Measurements from ENCODE around the gene CDKAL1.

Gene CDKAL1

GRCh38 chr6:20575125-20575524, 40.9 kb downstream of the CDKAL1 start:
- H3K27ac ChIP-seq (ENCODE audit: insufficient read depth in 1 of 2, low read depth in 1 of 2, low read length in 2 of 2, poor library complexity in 1 of 2, severe bottlenecking in 2 of 2), result peak overlapping the region; percentile 90 to 94
- ChIA-PET POLR2A (interaction anchor here (0.7 to 1.4 kb wide), 3 partner anchors 9 to 1013 kb away, joined by 4 to 6 read pairs (median 4); no protein-coding TSS in a partner anchor), CTCF (interaction anchor here (1.4 to 1.9 kb wide), 2 partner anchors 11 to 14 kb away, joined by 3 to 7 read pairs; no protein-coding TSS in a partner anchor)
- H3K36me3 ChIP-seq (ENCODE audit: control insufficient read depth in 4 of 4, insufficient read depth in 4 of 4, low read length in 3 of 4), result peaks cover 0 to 20% (median 2%) of the 10 kb centered on the region in 4 experiments
- no peaks in the 10 kb centered on the region for H3K9me3 ChIP-seq (ENCODE audit: control extremely low read depth in 1 of 5, control insufficient read depth in 4 of 5, insufficient read depth in 2 of 5, low read depth in 1 of 5, low read length in 4 of 5)
- H3K4me3 ChIP-seq (ENCODE audit: control insufficient read depth in 1 of 7, extremely low read depth in 1 of 7, insufficient read depth in 4 of 7, low read depth in 2 of 7, low read length in 6 of 7), result peak overlapping the region in 2 of 7 experiments; percentile 11 to 44
- WGBS (ENCODE audit: insufficient coverage), result no CpG with 5 or more reads among the region's 1 CpG
- DNase-seq, result peak; percentile 84 to 98 (median 96)
- no peaks in the 10 kb centered on the region for H3K27me3 ChIP-seq (replicated peaks in 2 of 5; ENCODE audit: control insufficient read depth in 4 of 5, insufficient read depth in 5 of 5, low read length in 4 of 5)
- H3K4me1 ChIP-seq (ENCODE audit: control extremely low read depth in 1 of 4, control insufficient read depth in 4 of 4, insufficient read depth in 4 of 4, low read length in 3 of 4), result peaks cover 20 to 57% (median 33%) of the 10 kb centered on the region in 4 experiments

- Histone ChIP-seq H3K4me3 (ENCODE audit: control insufficient read depth in 1 of 7, extremely low read depth in 1 of 7, insufficient read depth in 4 of 7, low read depth in 2 of 7, low read length in 6 of 7) (peak overlapping the region in 3 of 7 experiments; percentile 23 to 44 (median 28)), H3K36me3 (ENCODE audit: control insufficient read depth in 4 of 4, insufficient read depth in 4 of 4, low read length in 3 of 4) (peaks cover 0 to 23% (median 2%) of the 10 kb centered on the region in 4 experiments), H3K4me1 (ENCODE audit: control extremely low read depth in 1 of 4, control insufficient read depth in 4 of 4, insufficient read depth in 4 of 4, low read length in 3 of 4) (peaks cover 20 to 61% (median 34%) of the 10 kb centered on the region in 4 experiments), H3K27ac (ENCODE audit: insufficient read depth in 1 of 2, low read depth in 1 of 2, low read length in 2 of 2, poor library complexity in 1 of 2, severe bottlenecking in 2 of 2) (peak overlapping the region; percentile 90 to 94), H3K27me3 (replicated peaks in 2 of 5; ENCODE audit: control insufficient read depth in 4 of 5, insufficient read depth in 5 of 5, low read length in 4 of 5) (no peaks in the 10 kb centered on the region), H3K9me3 (ENCODE audit: control extremely low read depth in 1 of 5, control insufficient read depth in 4 of 5, insufficient read depth in 2 of 5, low read depth in 1 of 5, low read length in 4 of 5) (no peaks in the 10 kb centered on the region)
- POLR2A ChIA-PET, result interaction anchor here (0.8 kb wide), 1 partner anchor 10 kb away, joined by 4 read pairs; no protein-coding TSS in a partner anchor
- CTCF ChIA-PET, result interaction anchor here (1.0 to 1.9 kb wide), 4 partner anchors 12 to 143 kb away, joined by 3 to 7 read pairs (median 4); no protein-coding TSS in a partner anchor
- peak; percentile 72 to 90 (median 88) for DNase-seq
- WGBS (ENCODE audit: insufficient coverage), result 0% methylated on average over 1 of the region's 4 CpGs
Observed at GRCh38 chr6:20575704-20576451, 41.6 kb downstream of the CDKAL1 start.

- Histone ChIP-seq H3K27me3 (replicated peaks in 2 of 5; ENCODE audit: control insufficient read depth in 4 of 5, insufficient read depth in 5 of 5, low read length in 4 of 5) (no peaks in the 10 kb centered on the region), H3K4me1 (ENCODE audit: control extremely low read depth in 1 of 4, control insufficient read depth in 4 of 4, insufficient read depth in 4 of 4, low read length in 3 of 4) (peaks cover 20 to 59% (median 27%) of the 10 kb centered on the region in 4 experiments), H3K36me3 (ENCODE audit: control insufficient read depth in 4 of 4, insufficient read depth in 4 of 4, low read length in 3 of 4) (peaks cover 0 to 26% (median 2%) of the 10 kb centered on the region in 4 experiments), H3K9me3 (ENCODE audit: control extremely low read depth in 1 of 5, control insufficient read depth in 4 of 5, insufficient read depth in 2 of 5, low read depth in 1 of 5, low read length in 4 of 5) (no peaks in the 10 kb centered on the region), H3K27ac (ENCODE audit: insufficient read depth in 1 of 2, low read depth in 1 of 2, low read length in 2 of 2, poor library complexity in 1 of 2, severe bottlenecking in 2 of 2) (peak overlapping the region; percentile 90 to 94), H3K4me3 (ENCODE audit: control insufficient read depth in 1 of 7, extremely low read depth in 1 of 7, insufficient read depth in 4 of 7, low read depth in 2 of 7, low read length in 6 of 7) (no peak overlapping the region)
- ChIA-PET POLR2A (no interaction called here), CTCF (interaction anchor here (0.9 to 1.5 kb wide), 3 partner anchors 11 to 1012 kb away, joined by 3 to 4 read pairs (median 3); no protein-coding TSS in a partner anchor)
- WGBS (ENCODE audit: insufficient coverage), result no CpG with 5 or more reads among the region's 3 CpGs
- no peak for DNase-seq
Observed at GRCh38 chr6:20577173-20577688, 43.0 kb downstream of the CDKAL1 start.

- H3K9me3 ChIP-seq (ENCODE audit: control extremely low read depth in 1 of 5, control insufficient read depth in 4 of 5, insufficient read depth in 2 of 5, low read depth in 1 of 5, low read length in 4 of 5), result no peaks in the 10 kb centered on the region
- CTCF ChIA-PET, result no interaction called here
Observed at GRCh38 chr6:20581070-20581469, 46.8 kb downstream of the CDKAL1 start.

GRCh38 chr6:20582586-20583443, 48.6 kb downstream of the CDKAL1 start:
- Histone ChIP-seq H3K36me3 (ENCODE audit: control insufficient read depth in 4 of 4, insufficient read depth in 4 of 4, low read length in 3 of 4) (peaks cover 0 to 21% (median 0%) of the 10 kb centered on the region in 4 experiments), H3K4me3 (ENCODE audit: control insufficient read depth in 1 of 7, extremely low read depth in 1 of 7, insufficient read depth in 4 of 7, low read depth in 2 of 7, low read length in 6 of 7) (no peak overlapping the region), H3K27me3 (replicated peaks in 2 of 5; ENCODE audit: control insufficient read depth in 4 of 5, insufficient read depth in 5 of 5, low read length in 4 of 5) (no peaks in the 10 kb centered on the region), H3K9me3 (ENCODE audit: control extremely low read depth in 1 of 5, control insufficient read depth in 4 of 5, insufficient read depth in 2 of 5, low read depth in 1 of 5, low read length in 4 of 5) (no peaks in the 10 kb centered on the region), H3K4me1 (ENCODE audit: control extremely low read depth in 1 of 4, control insufficient read depth in 4 of 4, insufficient read depth in 4 of 4, low read length in 3 of 4) (peaks cover 5 to 25% (median 10%) of the 10 kb centered on the region in 4 experiments), H3K27ac (ENCODE audit: insufficient read depth in 1 of 2, low read depth in 1 of 2, low read length in 2 of 2, poor library complexity in 1 of 2, severe bottlenecking in 2 of 2) (no peak overlapping the region)
- ChIA-PET CTCF (no interaction called here), POLR2A (no interaction called here)
- no peak for DNase-seq
- 80% methylated on average over 1 of the region's 4 CpGs for WGBS (ENCODE audit: insufficient coverage)

More at GRCh38 chr6:20581070-20581469, 46.8 kb downstream of the CDKAL1 start:
- POLR2A ChIA-PET, result no interaction called here
- H3K4me1 ChIP-seq (ENCODE audit: control extremely low read depth in 1 of 4, control insufficient read depth in 4 of 4, insufficient read depth in 4 of 4, low read length in 3 of 4), result peaks cover 7 to 38% (median 18%) of the 10 kb centered on the region in 4 experiments
- H3K27ac ChIP-seq (ENCODE audit: insufficient read depth in 1 of 2, low read depth in 1 of 2, low read length in 2 of 2, poor library complexity in 1 of 2, severe bottlenecking in 2 of 2), result no peak overlapping the region
- H3K4me3 ChIP-seq (ENCODE audit: control insufficient read depth in 1 of 7, extremely low read depth in 1 of 7, insufficient read depth in 4 of 7, low read depth in 2 of 7, low read length in 6 of 7), result peak overlapping the region in 1 of 7 experiments; percentile 43
- peaks cover 0 to 30% (median 2%) of the 10 kb centered on the region in 4 experiments for H3K36me3 ChIP-seq (ENCODE audit: control insufficient read depth in 4 of 4, insufficient read depth in 4 of 4, low read length in 3 of 4)
- DNase-seq, result no peak
- H3K27me3 ChIP-seq (replicated peaks in 2 of 5; ENCODE audit: control insufficient read depth in 4 of 5, insufficient read depth in 5 of 5, low read length in 4 of 5), result no peaks in the 10 kb centered on the region
- 100% methylated on average over 1 of the region's 1 CpG for WGBS (ENCODE audit: insufficient coverage)

- H3K36me3 ChIP-seq (ENCODE audit: control insufficient read depth in 4 of 4, insufficient read depth in 4 of 4, low read length in 3 of 4), result peaks cover 0 to 21% (median 0%) of the 10 kb centered on the region in 4 experiments
- H3K4me3 ChIP-seq (ENCODE audit: control insufficient read depth in 1 of 7, extremely low read depth in 1 of 7, insufficient read depth in 4 of 7, low read depth in 2 of 7, low read length in 6 of 7), result no peak overlapping the region
- WGBS (ENCODE audit: insufficient coverage), result 50% methylated on average over 2 of the region's 3 CpGs
- no peaks in the 10 kb centered on the region for H3K27me3 ChIP-seq (replicated peaks in 2 of 5; ENCODE audit: control insufficient read depth in 4 of 5, insufficient read depth in 5 of 5, low read length in 4 of 5)
- H3K9me3 ChIP-seq (ENCODE audit: control extremely low read depth in 1 of 5, control insufficient read depth in 4 of 5, insufficient read depth in 2 of 5, low read depth in 1 of 5, low read length in 4 of 5), result no peaks in the 10 kb centered on the region
- no peak overlapping the region for H3K27ac ChIP-seq (ENCODE audit: insufficient read depth in 1 of 2, low read depth in 1 of 2, low read length in 2 of 2, poor library complexity in 1 of 2, severe bottlenecking in 2 of 2)
- ChIA-PET POLR2A (no interaction called here), CTCF (no interaction called here)
- no peak for DNase-seq
- peaks cover 5 to 25% (median 10%) of the 10 kb centered on the region in 4 experiments for H3K4me1 ChIP-seq (ENCODE audit: control extremely low read depth in 1 of 4, control insufficient read depth in 4 of 4, insufficient read depth in 4 of 4, low read length in 3 of 4)
Observed at GRCh38 chr6:20583444-20583800, 49.2 kb downstream of the CDKAL1 start.

All from common myeloid progenitor, CD34-positive (primary cell).